ENCODE data around the gene CSRNP2.
"Not testable (repeated sequence)": the region's sequence is repeated elsewhere in the genome, so short reads cannot be mapped to it uniquely, and the experiment has no call there.

CSRNP2 gene, protein sequence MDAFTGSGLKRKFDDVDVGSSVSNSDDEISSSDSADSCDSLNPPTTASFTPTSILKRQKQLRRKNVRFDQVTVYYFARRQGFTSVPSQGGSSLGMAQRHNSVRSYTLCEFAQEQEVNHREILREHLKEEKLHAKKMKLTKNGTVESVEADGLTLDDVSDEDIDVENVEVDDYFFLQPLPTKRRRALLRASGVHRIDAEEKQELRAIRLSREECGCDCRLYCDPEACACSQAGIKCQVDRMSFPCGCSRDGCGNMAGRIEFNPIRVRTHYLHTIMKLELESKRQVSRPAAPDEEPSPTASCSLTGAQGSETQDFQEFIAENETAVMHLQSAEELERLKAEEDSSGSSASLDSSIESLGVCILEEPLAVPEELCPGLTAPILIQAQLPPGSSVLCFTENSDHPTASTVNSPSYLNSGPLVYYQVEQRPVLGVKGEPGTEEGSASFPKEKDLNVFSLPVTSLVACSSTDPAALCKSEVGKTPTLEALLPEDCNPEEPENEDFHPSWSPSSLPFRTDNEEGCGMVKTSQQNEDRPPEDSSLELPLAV

GRCh38 chr12:51083126-51083833, at the start of gene CSRNP2:
CSRNP2 (minus strand) TSS chr12:51083596; CDS start chr12:51076561, 7,035 bp downstream.
- peak; percentile 98 for DNase-seq (ENCODE audit: low spot score)

DNA sequence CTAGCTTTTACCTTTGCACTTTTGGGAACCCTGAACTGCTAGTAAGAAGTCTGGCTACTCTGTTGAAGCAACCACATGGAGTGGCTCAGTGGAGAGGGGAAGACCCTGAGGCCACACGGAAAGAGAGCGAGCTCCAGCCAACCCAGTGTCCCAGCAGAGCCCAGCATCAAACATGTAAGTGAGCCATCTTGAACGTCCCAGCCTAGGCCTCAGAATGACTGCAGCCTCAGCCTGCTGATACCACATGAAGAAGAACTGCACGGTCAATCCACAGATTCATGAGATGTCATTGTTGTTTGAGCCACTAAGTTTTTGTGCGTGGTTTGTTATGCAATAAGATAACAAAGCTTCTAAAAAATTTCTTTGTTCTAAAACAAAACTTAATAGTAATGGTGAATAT, 49.3 kb upstream of the CSRNP2 start:
- no peak for DNase-seq (ENCODE audit: low spot score)

- DNase-seq (ENCODE audit: low spot score): no peak
Measured at GRCh38 chr12:51131745-51132521, 48.5 kb upstream of the CSRNP2 start.

DNA sequence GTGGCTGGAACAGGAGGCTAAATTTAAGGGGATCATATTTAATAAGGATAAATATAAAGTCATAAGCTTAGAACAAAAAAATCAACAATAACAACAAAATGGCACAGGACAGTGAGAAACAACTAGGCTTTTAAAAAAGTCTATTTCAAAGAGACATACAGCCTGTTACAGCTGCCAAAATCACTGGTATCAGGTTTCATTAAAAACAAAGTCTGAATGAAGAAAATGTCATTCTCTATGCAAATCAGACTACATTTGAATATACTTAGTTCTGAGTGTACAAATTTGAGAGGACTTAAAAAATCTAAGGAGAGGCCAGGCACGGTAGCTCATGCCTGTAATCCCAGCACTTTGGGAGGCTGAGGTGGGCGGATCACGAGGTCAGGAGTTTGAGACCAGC, 45.5 kb upstream of the CSRNP2 start:
- DNase-seq (ENCODE audit: low spot score): no peak

DNA sequence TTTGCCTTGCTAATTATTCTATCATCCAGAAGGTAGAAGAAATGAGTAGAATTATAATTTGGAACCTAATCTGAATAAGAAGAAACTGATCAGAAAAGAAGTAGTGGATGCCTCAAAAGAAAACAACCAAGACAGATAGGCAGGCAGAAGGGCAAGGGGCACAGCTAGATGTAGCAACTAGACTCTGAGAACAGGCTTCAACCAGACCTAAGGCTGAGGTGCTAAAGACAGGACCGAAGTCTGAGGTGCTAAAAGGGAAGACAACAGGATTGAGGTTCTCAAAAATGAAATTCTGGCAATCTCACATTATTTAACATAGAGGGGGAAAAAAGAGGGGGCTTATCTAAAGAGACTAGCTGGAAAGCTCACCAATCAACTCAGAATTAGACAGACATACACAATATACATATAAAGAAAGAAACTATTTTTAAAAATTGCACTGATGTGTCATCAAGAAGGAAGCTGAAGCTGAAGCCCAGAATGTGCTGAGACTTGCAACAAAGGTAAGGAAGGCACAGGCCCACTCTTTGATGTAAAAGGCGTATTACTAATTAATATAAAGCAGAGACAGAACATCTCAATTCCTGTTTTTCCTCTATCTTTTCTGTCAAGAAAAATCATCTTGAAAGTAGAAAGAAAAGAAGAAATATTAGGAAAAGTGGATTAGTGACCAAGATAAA, 43.8 kb upstream of the CSRNP2 start:
- no peak for DNase-seq (ENCODE audit: low spot score)

DNA sequence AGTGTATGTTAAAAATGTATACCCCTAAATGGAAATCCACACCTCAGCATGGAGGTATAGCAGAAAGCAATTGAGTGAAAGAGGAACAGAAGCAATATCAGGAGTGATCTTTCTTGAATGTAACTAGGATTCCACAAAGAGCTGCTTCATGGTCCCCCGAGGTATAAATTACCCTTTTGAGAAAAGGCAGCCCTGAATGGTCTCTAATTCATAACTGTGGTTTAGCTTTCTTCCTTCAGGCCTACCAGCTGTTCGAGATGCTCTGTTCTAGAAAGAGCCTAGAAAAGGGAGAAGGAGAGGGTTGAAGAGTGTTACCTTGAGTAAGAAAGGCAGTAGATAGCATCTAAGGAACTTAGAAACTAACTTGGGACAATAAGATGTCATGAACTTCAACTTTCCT, 42.9 kb upstream of the CSRNP2 start:
- no peak for DNase-seq (ENCODE audit: low spot score)

DNA sequence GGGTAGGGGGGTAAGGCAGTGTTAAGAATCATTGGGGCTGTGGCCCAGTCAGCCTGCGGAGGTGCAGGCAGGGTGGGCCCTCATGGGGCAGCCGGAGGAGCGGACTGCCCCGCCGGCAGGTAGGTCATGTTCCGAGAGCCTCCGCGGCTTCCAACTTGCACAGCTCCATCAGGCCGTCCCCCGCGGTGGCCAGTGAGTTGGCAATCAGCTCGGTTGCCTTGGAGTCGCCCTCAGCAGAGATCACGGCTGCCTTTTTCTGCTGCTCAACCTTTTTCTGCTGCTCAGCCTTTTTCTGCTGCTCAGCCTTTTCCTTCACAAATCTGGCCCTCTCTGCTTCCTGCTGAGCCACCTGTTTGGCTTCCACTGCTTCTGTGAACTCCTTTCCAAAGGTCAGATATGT, 41.1 kb upstream of the CSRNP2 start:
- DNase-seq (ENCODE audit: low spot score): no peak

DNA sequence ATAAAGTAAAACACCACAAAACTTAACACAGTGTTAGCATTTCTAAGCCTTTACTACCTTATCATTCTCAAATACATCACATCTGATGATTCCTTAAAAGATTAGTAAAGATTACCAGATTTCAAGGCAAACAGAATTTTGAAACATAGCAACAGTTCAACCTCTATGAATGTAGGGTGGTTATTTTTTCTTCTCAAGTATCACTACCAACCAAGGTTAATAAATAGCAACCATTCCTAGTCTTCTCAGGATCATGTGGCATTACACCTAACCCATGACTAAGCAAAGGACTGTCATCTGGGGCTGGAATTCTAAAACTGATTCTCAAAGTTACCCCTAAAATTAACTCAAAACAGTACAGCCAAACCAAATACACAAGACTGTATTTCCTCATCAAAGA, 39.4 kb upstream of the CSRNP2 start:
- no peak for DNase-seq (ENCODE audit: low spot score)

- DNase-seq (ENCODE audit: low spot score): peak; percentile 31
Measured at GRCh38 chr12:51118706-51119105, 35.3 kb upstream of the CSRNP2 start.

DNA sequence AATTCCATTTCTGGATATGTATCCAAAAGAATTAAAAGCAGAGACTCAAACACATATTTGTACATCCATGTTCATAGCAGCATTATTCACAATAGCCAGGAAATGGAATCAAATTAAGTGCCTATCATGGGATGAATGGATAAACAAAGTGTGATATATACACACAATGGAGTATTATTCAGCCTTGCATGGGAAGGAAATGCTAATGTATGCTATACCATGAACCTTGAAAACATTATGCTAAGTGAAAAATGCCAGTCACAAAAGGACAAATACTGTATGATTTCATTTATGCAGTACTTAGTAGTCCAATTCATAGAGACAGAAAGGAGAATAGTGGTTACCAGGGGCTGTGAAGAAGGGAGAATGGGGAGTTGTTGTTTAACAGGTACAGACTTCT, 32.1 kb upstream of the CSRNP2 start:
- DNase-seq (ENCODE audit: low spot score): no peak

DNA sequence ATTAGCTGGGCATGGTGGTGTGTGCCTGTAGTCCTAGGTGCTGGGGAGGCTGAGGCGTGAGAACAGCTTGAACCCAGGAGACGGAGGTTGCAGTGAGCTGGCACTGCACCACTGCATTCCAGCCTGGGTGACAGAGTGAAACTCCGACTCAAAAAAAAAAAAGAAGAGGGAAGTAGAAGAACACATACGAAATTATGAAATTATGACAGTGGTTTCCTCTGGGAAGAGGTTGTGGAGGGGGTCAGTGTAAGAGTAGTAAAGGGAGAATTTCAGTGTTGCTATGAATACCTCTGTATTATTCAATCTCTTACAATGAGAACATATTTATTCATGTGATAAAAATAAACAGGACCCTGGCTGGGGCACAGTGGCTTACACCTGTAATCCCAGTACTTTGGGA, 24.7 kb upstream of the CSRNP2 start:
- DNase-seq (ENCODE audit: low spot score): no peak

- DNase-seq (ENCODE audit: low spot score): no peak
Measured at GRCh38 chr12:51103977-51104376, 20.6 kb upstream of the CSRNP2 start.

- DNase-seq (ENCODE audit: low spot score): no peak
Measured at GRCh38 chr12:51098611-51099010, 15.2 kb upstream of the CSRNP2 start.

GRCh38 chr12:51090705-51091229, 7.4 kb upstream of the CSRNP2 start:
- no peak for DNase-seq (ENCODE audit: low spot score)

DNA sequence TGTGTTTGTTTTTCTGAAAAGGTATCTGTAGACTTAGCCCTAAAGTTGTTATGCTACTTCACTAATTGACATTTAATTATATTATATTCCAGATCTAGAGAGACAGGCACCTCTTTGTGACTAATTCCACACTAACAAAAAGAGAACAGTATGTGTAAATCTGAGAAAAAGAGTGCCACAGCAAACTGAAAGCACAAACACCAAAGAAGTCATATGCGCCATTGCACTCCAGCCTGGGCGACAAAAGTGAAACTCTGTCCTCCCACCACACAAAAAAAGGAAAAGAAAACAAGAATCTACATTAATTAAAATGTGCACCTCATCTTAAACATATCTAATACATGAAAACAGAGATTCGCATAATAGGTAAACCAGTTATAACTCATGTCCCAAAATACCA, 4.4 kb upstream of the CSRNP2 start:
- DNase-seq (ENCODE audit: low spot score): no peak

DNA sequence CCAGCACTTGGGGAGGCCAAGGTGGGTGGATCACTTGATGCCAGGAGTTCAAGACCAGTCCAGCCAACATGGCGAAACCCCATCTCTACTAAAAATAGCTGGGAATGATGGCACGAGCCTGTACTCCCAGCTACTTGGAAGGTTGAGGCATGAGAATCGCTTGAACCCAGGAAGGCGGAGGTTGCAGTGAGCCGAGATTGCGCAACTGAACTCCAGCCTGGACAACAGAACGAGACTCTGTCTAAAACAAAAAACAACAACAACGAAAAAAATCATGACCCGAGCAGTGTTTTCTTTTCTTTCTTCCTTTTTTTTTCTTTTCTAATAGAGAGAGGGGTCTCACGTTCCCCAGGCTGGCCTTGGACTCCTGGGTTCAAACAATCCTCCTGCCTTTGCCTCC, 3.5 kb upstream of the CSRNP2 start:
- DNase-seq (ENCODE audit: low spot score): no peak

DNA sequence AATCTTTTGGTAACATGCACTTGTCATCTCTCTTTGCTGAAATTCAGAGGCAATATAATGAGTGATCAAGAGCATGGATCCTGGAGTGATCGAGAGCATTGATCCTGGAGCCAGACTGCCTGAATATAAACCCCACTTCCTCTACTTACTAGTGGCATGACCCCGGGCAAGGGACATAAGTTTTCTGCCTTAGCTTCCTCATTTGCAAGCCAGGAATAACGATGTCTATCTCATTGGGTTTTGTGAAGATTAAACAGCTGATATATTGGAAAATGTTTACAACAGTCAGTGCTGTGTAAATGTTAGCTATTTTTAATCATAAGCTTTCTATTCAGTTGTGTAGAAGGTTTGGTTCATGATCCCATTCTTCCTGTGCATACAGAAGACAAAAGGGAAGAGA, 2.4 kb upstream of the CSRNP2 start:
- no peak for DNase-seq (ENCODE audit: low spot score)

- DNase-seq (ENCODE audit: low spot score): peak; percentile 41
Measured at GRCh38 chr12:51082561-51083125, 753 bp downstream of the CSRNP2 start.

DNA sequence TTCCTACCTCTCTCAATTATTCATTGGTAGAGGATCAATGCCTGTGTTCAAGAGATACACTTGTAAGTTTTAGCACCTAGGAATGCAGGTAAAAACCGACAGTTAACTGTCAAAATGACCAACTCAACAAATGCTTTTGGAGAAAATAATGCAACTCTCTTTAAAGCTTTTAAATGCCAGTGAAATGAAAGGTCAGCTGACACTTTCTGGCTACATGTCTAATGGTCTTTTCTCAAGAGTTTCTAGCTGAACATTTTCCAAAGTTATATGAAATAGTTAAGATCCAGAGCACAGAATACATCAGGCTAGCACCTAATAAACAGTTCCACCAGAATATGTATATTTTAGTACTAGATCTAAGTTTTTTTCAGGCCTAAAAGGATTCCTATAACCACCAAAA, 2.0 kb downstream of the CSRNP2 start:
- no peak for DNase-seq (ENCODE audit: low spot score)

GRCh38 chr12:51080136-51080535, 3.3 kb downstream of the CSRNP2 start:
- DNase-seq (ENCODE audit: low spot score): no peak

DNA sequence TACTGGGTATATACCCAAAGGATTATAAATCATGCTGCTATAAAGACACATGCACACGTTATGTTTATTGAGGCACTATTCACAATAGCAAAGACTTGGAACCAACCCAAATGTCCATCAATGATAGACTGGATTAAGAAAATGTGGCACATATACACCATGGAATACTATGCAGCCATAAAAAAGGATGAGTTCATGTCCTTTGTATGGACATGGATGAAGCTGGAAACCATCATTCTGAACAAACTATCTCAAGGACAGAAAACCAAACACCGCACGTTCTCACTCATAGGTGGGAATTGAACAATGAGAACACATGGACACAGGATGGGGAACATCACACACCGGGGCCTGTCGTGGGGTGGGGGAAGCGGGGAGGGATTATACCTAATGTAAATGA, 4.5 kb downstream of the CSRNP2 start:
- DNase-seq (ENCODE audit: low spot score): not testable (repeated sequence)

All from AG08396 (cell line).